GOT3 (cell line): ENCODE measurements around the gene NR2F2.
A peak's percentile ranks its signal among the peaks of the same experiment; 100 is the strongest.

Experiments used
- DNase-seq: peaks from one replicate; lab custom pipeline; 2025; ENCODE audit warnings: mixed read lengths; lab: John Stamatoyannopoulos, UW

NR2F2 gene

DNA sequence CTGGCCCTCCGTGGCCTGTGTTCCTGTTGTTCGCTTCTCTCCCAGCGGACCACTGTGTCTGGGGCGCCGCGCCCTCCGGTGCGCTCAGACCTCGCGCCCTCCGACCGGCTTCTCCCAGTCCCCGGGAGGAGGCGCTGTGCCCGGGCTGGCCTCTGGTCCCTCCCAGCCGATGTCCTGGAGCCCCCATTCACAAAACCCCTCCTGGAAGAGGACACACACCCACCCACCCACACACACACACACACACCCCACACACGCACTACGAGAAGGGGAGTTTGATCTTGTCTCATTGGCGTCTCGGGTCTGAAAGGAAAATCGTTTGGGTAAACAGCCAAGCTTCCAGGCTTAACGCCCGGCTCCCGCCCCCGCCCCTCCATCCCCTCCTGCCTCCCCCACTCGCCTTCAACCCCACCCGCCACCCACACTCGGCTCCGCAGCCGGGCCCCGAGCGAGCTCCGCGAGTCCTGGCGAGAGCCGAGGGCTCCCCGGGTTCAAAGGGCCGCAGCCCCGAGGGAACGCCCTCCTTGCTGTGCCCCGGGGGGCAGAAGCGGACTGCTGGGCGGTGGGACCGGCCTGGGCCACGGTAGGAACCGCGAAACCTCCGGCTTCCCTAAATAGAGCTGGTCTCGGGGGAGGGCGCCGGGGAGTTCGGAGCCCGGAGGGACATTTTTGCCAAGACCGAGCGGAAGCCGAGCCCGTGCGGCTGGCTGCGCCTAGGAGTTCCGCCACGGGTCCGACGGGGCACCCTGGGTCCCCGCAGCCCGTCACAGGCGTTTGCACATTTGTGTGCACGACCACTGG lies 23.6 kb downstream of the NR2F2 start:
- DNase-seq = no peak

DNA sequence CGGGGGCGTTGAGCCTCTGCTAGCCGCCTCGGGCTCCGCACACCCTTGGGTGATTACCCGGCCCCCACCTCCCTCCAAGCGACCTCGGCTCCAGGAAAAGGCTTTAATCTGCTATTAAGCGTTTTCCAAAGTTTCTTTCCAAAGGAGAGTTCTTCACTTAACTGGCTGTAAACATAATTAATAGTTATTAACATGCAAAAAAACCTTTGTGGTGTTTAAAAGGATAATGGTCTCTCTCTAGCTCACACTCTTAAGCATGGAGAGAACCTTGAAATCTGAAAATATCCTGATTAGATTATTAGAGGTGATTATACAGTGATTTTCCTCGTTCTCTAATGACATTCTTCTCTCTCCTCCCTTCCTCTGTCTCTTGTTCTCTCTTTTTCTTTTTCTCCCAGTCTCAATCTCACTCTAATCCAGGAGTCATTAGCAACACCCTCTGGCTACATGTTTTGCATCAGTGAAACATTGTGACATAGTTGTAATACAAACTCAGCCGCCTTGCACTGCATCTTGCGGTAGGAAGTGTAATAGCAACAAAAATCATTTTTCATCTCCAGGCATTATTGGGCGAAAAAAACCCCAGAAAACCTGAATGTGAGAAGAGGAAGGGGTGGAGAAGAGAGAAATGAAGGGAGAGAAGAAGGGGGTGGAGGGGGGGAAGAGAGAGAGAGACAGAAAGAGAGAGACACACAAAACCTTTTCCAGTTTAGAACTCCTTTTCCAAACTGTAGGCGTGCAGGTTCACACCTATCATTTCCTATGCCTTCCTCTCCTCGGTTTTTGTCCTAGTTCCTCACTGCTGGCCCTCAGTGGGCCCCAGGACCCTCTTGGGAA lies 24.4 kb downstream of the NR2F2 start:
- DNase-seq = no peak

DNA sequence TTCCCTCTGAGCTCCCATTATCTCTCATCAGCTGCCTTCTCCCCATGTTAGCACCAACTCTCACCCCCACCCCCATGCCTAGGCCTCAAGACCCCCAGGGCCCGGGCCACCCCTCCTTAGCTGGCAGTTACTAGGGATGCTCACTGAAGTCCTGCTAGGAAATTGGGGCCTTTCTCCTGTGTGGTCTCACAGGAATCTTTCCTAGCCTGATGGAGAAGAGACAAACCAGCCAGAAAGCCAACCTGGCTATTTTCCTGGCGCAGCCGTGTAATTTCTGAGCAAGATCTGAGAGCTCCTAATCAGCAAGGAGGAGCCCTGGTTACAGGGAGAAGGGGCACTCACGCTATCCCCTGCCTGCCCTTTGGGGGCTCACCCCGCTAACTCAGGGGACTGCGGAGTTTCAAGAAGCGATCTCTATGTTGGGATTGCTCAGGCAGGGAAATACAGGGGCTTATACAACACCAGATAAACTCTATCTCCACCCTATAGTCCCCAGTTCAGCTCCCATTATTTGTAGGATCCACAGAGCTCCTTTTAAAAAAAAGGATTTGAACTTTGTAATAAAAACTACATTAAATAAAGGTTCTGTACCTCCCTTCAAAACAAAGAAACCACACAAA lies 25.2 kb downstream of the NR2F2 start:
- DNase-seq = no peak

DNA sequence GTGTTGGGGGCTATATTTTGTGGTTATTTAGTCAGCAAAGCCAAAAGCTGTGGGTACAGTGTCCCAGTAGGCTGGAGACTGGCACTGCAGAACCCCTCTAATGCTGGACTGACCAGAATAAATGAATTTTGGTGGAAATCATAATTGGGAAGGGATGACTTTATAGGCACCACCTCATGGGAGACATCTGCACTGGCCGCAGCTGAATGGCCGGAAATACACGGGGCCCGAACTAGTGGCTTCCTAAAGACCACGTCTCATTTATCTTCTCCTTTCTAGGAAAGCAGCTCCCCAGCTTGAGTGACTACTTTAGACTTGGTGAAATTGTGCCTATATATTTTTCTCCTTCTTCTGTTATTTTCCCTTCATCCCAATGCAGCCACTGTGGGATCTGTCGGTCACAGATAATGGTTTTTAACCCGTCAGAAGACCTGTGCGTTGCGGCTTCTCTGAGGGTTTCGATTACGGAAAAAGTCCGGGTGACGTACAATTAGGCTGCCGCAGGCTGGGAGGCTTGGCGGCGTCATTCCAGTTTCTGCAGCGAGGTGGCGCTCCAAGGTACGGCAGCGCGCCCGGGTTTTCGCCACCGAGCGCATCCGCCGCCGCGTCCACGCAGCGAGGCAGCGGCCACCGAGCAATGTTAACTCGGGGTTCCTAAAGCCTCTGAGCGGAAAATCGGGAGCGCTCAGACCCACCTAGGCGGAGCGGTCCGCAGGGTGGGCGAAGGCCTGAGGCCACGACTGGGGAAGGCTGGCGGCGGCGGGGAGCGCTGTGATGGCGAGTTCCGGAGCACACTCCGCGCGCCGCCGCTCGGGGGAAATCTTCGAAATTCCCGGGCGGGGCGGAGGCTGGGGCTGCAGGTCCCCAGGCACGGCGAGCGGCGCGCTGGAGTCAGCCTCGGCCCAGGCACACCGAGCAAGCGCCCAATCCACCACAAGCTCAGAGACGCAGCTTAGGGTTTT lies 26.3 kb downstream of the NR2F2 start:
- peak; percentile 57 for DNase-seq

DNA sequence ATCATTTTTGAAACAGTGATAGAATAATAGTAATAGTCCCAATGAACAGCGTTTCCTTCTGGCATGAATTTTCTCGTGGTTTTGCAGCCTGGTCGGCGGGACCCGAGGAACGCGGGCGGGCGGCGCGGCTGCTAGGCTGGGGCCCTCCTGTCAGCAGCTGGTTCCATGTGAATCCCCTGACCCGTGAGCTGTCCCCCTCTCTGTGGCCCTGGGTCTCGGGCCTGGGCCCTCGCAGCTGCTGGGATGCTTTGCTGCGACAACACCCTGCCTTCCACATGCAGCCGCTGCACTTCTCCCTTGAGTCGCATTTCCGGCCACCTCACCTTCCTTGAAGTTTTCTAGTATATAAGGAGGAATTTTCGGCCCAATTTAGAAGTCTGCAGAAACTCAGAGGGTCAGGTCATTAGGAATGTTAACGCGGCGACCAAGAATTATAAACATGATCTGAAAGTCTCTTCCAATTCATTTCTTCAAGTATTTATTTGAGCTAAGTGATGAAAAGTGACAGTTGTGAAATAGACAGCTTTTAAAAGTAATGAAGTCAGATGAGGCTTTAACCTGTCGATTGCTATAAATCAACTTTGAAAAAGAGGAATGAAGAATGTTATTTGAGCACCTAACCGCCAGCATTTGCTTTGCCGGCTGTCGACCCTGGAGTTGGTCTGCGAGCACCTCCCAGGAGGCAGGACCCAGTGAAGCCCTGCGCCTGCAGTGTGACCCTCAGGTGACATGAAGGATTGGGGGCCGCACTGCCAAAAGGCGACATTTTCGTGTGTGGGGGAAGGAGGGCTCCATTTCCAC lies 27.7 kb downstream of the NR2F2 start:
- DNase-seq = no peak

DNA sequence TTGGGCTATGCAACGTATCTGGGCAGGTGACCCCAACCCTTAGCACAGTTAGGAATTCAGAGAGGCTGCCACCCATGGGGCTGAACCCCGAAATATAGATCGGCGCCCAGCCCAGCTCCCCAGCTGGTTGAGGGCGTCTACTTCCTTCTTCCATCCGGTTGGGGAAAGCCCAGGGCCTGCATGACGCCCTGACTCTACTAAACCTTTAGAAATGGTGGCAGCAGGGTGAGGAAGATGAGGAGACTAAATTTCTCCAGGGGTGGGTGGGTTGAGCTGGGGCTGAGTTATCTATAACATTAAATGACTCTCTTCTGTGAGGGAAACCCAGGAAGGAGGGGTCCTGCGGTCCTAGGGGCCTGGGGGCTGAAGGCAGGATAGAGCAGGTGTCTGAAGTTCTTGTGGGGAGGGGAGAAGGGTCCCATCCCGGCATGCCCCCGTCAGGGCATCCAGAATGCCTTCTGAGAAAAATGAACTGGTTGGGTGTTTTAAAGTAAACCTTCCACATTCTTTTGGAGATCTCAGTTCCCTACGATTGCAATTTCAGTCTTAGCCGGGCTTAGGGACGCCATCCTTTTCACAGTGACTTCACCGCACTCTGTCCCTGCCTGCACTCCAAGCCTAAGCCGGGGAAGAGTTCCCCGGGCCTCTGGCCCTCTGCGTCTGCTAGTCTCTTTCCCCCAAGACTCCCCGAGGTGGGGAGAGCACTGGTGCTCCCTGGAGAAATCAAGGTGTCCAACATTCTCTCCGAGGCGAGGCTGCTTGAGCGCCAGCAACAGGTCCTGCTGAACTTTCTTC lies 28.5 kb downstream of the NR2F2 start:
- no peak for DNase-seq

DNA sequence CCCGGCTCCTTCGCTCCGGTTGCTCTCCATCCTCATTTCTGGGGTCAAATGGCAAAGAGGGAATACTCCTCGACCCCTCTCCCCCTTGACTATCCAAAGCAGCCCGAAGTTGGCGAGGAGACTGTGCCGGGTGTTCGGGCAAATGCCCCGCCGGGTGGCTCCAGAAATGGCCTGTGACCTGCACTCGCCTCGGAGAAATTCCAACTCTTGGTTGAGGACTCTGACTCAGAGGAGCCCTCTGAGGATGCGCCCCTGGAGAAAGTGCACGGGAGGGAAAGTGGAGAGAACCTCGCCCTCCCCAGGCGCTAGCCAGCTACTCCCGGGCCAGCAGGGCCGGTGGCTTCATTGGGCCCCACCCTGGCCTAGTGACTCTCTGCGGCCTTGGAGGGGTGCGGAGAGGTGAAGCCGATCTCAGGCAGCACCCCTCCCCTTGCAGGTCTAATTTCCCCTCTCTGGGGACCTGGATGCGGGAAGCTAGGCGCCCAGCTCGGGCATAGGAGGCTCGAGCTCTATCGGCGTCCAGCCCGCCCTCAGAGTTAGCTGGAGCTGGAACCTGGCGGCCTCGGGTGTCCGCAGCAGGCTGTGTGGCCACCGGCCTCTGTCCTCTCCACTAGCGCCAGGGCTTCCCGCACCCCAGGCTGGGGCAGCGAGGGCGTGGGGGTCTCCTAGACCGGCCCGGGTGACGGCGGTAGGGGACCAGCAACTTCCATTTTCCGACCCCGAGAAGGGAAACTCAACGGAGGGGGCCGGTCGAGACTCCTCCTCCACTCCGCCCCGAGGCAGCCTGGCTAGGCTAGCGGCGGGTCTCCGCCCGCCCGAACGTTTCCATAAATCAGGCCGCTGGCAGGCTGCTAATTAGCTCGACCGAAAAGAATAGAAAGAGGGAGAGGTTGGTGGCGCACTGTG lies 29.4 kb downstream of the NR2F2 start:
- no peak for DNase-seq

DNA sequence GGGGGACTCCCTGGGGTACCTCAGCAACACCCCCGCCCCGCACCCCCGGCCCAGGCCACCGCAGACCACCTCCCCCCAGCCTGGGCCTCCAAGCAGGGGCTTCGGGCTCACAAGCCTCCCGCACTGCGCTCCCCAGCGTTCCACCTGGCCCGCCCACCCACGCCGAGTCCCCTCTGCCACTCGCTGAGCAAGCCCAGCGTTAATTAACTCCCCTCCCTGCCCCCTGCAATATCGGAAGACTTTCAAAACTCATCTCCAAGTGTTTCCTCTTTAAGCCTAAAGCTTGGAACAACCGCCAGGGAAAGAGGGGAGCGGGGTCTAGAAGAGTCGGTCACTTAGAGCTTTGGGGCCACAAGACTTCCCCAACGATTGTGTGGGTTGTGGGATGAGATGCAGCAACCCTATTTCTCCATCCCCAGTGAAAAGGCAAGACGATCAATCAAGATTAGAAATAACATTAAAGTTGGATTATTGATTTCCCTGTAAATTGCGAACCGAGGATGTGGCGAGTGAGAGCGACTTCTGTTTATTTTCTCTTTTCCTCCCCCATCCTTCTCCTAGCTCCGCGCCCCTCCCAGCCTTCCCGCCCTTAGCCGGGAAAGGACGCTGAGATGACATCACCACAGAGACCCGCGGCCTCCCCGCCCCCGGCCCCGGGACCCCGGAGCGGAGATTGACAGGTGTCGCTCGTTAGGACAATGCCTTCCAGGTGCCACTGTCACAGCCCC lies 30.2 kb downstream of the NR2F2 start:
- no peak for DNase-seq

DNA sequence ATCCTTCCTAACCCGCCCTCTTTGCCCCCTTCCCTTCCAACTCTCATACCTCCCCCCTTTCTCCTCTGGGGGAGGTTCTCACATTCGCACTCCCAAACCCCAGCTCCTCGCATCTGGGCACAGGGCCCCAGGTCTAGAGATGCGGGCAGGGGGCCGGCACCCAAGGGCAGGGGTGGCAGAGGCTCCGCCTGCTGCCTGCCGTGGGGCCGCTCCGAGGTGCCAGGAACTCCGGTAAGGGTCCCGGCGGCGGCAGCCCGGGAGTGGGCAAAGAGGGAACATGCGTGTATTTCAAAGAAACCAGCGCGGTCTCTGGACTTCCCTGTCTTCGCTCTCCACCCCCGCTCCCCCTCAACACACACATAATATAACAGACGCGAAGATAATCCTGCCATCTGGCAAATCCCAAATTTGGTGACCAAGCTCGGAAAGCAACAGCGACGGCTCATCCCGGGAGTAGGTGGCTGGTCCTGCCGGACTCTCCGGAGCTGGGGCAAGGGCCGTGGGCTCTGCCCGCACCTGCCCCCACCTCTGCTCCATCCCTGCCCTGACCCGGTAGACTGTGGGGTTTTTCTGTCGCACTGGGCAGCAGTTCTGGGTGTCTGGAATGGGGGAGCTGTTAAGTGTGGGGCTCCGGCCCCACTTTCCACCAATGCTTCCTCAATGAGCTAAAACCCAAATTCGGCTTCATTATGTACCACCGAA lies 31.0 kb downstream of the NR2F2 start:
- DNase-seq = no peak

DNA sequence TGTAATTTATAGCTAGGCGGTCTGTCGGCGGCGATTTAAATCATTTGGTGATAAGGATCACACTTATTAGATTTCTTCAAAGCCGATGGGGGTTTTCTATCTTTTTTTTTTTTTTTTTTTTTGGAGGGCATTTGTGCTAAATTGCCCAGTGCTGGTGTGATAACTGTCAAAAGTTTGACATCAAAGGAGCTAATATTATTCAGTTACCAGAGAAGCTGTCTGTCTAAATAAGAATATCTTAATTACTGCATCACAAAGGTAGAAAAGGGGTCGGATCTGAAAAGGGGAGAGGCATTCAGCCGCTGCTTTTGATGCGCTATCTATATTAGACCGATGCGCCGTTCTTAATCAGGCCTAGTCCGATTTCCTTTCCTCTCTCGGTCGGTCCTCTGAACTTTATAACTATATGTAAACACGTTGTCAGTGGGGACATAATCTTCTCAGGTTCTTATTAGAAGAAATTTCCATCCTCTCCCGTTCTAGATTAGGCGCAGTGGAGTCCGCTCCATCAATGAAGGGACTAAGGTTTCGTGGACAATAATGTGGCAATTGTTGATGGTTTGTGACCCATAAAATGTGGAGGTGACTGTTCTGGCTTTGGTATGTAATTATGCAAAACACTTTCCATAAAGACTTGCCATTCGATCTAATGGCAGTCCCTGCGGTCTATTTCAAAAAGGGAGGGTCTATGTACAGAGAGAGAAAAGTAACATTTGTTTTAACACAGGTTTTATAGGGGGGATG lies 31.7 kb downstream of the NR2F2 start:
- DNase-seq = no peak

DNA sequence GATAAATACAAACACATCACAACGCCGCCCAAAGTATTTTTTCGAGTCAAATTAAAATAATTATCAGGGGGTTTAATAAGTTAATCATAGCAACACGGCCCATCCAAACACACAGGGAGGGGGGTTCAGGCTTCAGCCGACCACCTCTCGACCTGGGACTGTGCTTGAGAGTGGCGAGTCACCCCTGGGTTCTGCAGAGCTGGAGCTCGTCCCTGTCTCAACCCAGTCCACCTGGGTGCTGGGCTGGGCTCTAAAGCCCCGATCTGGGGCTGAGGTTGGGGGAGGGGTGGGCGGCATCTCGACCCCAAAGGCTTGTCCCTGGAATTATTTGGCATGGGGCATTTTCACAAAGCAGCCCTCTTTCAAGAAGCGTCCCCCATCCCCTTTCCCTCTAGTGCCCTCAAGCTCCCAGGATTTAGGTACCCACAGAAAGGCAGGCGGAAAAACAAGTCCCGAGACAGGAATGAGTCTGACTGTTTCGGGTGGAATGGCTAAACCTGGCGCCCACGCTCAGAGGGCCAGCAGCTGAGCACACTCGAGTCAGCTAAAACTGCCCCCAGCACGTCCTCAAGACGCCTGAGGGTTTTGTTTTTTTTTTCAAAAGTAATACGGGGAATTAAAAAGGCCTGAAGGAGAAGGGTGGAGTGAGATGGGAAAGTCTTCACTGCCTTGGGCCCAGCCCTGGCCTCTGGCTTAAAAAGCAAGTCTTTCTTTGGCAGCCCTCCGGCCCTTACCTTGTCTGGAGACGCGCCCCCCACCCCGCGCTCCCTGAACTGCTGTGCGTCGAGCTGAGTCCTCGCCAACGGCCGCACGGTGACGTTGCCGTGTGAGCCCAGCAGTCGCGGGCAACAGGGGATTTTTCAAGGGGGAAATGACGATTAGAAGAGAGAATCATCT lies 32.5 kb downstream of the NR2F2 start:
- DNase-seq = no peak

DNA sequence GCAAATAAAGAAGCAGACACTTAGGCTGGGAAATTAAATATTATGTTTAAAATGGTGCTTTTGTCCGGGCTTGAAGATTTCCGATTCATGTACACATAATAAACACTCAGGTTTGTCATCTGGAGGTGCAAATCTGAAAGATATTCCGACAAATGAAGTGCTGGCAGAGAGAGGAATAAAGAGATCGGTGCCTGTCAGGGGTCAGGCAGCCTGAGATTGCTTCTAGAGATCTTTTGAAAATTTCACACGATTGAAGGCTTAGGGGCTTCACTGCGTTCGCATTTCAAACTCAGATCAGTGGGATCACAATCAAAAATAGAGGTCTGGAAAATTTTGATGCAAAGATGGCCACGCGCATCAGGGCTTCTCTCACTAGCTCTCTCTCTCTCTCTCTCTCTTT lies 33.2 kb downstream of the NR2F2 start:
- DNase-seq = no peak

DNA sequence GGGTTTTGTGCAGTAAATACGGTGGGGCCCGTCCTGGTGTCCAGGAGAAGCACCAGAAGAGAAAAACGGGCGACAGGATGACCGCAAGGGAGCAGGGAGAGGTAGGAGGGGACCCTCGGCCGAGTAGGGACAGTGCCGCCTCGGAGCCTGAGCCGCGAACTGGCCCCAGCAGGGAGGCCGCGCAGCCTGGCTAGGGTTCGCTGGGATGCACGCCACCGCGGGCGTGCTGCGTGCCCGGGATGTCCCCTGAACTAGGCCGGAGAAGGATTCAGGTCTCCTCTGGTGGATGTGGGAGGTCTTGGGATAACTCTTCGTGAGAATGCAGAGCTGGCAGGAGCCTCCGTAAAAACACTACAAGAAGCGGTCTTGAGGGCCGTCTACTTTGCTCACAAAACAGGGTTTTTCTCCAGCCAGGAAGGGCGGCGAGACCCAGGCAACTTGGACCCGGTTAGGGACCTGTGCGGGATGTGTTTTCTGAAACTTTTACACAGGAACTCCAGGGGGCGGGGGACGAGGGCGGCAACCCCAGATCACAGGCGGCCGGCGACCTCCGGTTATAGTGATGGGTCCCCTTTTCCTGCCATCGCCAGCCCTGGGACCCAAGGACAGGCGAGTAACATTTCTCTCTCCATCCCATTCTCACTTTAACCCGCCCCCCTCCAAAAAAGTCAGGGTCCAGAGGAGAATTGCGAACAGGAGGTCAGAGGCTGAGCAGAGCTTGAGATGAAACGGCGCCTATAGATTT lies 35.5 kb downstream of the NR2F2 start:
- no peak for DNase-seq

DNA sequence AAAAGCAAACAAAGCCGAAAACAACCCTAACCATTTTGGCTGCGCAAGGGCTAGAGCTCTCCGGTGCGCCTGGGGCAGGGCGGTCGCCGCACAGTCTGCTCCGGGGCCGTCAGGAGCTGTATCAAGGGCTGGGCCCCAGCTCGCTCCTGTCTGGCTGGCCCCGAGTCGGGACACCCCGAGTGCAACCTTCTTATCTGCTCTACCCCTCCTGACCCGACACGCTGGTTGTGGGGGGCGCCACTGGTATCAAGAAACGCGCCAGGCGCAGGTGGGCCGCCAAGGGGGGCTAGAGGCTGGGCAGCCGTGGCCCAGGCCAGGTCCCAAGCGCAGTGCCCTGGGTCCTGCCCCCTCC lies 36.0 kb downstream of the NR2F2 start:
- DNase-seq = no peak
